ENCODE data around the gene PODNL1.

Gene PODNL1

GRCh38 chr19:13962699-13963602, 24.7 kb upstream of the PODNL1 start:
- no peak for TF ChIP-seq CTCF (conservative IDR thresholded peaks at IDR 0.05; ENCODE audit: low read depth)
- peak overlapping the region; percentile 10; the same call in 1 of the 2 replicates for H3K27ac ChIP-seq
- DNase-seq (ENCODE audit: low spot score) = no peak
- POLR2A ChIA-PET (ENCODE audit: low non-redundant PET) = no interaction called here
- CTCF ChIA-PET = no interaction called here

- no peak for DNase-seq (ENCODE audit: low spot score)
- CTCF ChIA-PET = interaction anchor here (0.7 to 0.8 kb wide), 2 partner anchors 38 to 96 kb away, joined by 3 read pairs; no protein-coding TSS in a partner anchor
- POLR2A ChIA-PET (ENCODE audit: low non-redundant PET) = no interaction called here
- TF ChIP-seq CTCF (conservative IDR thresholded peaks at IDR 0.05; ENCODE audit: low read depth) = no peak
- H3K27ac ChIP-seq = peak overlapping the region; percentile 33
Observed at GRCh38 chr19:13961826-13962698, 23.8 kb upstream of the PODNL1 start.

GRCh38 chr19:13960863-13961784, 22.9 kb upstream of the PODNL1 start:
- ChIA-PET POLR2A (ENCODE audit: low non-redundant PET) (no interaction called here), CTCF (interaction anchor here (0.7 to 0.8 kb wide), 2 partner anchors 37 to 97 kb away, joined by 3 read pairs; no protein-coding TSS in a partner anchor)
- TF ChIP-seq CTCF (conservative IDR thresholded peaks at IDR 0.05; ENCODE audit: low read depth) = no peak
- H3K27ac ChIP-seq = peak overlapping the region; percentile 33
- DNase-seq (ENCODE audit: low spot score) = no peak

- DNase-seq (ENCODE audit: low spot score) = no peak
- H3K27ac ChIP-seq = peak overlapping the region; percentile 33
- TF ChIP-seq CTCF (conservative IDR thresholded peaks at IDR 0.05; ENCODE audit: low read depth) = no peak
- ChIA-PET CTCF (no interaction called here), POLR2A (ENCODE audit: low non-redundant PET) (no interaction called here)
Observed at GRCh38 chr19:13959962-13960862, 22.0 kb upstream of the PODNL1 start.

GRCh38 chr19:13959141-13959961, 21.1 kb upstream of the PODNL1 start:
- no peak for DNase-seq (ENCODE audit: low spot score)
- ChIA-PET CTCF (interaction anchor here (0.6 kb wide), 2 partner anchors 80 to 81 kb away, joined by 4 to 5 read pairs; no protein-coding TSS in a partner anchor), POLR2A (ENCODE audit: low non-redundant PET) (no interaction called here)
- H3K27ac ChIP-seq = peak overlapping the region; percentile 33; the same call in 1 of the 2 replicates
- no peak for TF ChIP-seq CTCF (conservative IDR thresholded peaks at IDR 0.05; ENCODE audit: low read depth)

Data from RWPE1 (cell line).